ENCODE data around the gene COL4A2. TPM values are rescaled to one million over a fixed set of nuclear protein-coding genes. Genes with fewer than 3 reads are reported as not detected.

The COL4A2 gene
- total RNA-seq, 2 donors from 2014 or later, result not detected

DNA sequence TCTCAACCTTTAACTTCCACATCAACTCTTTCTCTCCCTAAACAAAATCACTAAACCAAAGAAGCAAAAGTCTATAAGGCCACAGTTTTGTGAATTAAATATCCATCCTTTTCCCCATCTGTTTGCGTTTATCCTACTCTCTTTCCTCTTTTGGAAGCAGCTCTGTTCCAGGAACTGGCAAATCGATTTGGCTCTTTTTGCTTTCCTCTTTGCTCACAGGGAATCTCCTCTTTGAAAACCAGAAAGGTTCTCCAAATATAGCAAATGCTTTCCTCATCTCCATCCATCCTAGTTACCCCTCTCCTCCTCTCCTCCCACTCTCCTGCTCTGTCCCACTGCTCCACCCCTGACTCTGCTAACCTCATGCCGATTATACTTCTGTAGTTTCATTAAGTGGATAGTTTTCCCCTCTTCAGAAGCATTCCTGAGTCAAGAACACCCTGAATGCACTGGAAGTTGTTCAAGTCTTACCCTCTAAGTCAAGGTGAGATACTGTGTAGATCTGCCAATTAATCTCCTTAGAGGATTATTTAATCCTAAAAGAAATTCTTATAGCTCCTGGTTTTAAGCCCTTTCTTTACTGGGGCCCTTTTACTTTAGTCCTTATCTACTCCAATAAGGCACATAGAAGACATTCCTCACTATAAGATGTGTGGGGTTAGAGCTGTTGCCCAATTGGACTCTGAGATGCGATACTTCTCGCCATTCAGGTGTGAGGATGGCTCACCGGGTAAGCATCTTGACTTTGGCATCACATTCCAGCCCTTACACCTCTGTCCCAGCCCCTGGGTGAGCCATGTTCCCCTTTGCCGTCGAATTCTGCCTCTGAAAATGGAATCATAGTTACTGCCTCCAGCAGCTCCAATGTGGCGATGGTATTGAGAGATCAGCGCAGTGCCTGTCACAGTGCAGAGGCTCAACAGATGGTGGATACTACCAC is 67.6 kb downstream of the COL4A2 start:
- Mint-ChIP-seq H3K36me3 (ENCODE audit: insufficient read depth in 2 of 2) (no peaks in the 10 kb centered on the region), H3K4me3 (no peak overlapping the region), H3K9me3 (no peaks in the 10 kb centered on the region), H3K4me1 (ENCODE audit: low read depth) (no peaks in the 10 kb centered on the region), H3K27me3 (ENCODE audit: low read depth) (peaks cover 37% of the 10 kb centered on the region), H3K27ac (no peak overlapping the region)
- DNase-seq (no peak), ATAC-seq (replicated peaks in 1 of 2) (no peak)

- no peak overlapping the region for H3K4me3 Mint-ChIP-seq
- peaks cover 6 to 7% of the 10 kb centered on the region in 2 donors for H3K9me3 Mint-ChIP-seq
- no peaks in the 10 kb centered on the region for H3K4me1 Mint-ChIP-seq (ENCODE audit: low read depth)
- DNase-seq, result no peak
- ATAC-seq (replicated peaks in 1 of 2), result no peak
- H3K27me3 Mint-ChIP-seq (ENCODE audit: low read depth), result peaks cover 30% of the 10 kb centered on the region
- H3K36me3 Mint-ChIP-seq (ENCODE audit: insufficient read depth in 2 of 2), result peaks cover 1 to 4% of the 10 kb centered on the region in 2 donors
- no peak overlapping the region for H3K27ac Mint-ChIP-seq
These were observed 69.0 kb downstream of the COL4A2 start for GRCh38 chr13:110376120-110376519.

DNA sequence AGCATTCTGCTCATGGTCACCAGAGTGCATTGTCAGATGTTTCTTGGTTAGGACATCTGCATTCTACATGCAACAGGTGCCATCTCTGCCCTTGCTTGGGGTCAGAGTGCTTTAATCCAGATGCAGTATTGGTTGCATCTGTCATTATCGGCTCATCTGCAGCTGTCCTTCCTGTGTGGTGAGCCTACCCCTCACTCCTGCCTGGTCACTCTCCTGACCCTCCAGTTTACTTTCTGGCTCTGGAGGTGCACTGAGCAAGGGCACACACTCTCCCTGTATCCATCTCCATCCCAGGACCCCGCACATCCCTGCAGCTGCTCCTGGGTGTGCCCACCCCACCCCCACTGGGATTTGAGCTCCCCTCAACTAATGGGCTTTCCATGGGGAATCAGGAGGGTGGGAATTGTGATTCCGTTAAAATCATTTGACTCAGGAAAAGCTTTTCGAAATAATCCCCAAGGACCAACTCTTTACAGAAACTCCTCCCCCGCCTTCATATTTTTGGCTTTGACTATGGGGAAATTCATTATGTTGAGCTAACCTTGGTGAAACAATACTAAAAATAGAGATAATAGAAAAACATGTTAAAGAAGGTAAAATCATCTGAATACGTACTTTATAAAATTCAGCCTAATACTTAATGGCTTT is 70.2 kb downstream of the COL4A2 start:
- ATAC-seq (replicated peaks in 1 of 2) (no peak), DNase-seq (no peak)
- peaks cover 41% of the 10 kb centered on the region for H3K27me3 Mint-ChIP-seq (ENCODE audit: low read depth)
- H3K27ac Mint-ChIP-seq, result no peak overlapping the region
- peaks cover 8% of the 10 kb centered on the region for H3K4me1 Mint-ChIP-seq (ENCODE audit: low read depth)
- no peak overlapping the region for H3K4me3 Mint-ChIP-seq
- peaks cover 3 to 4% of the 10 kb centered on the region in 2 donors for H3K36me3 Mint-ChIP-seq (ENCODE audit: insufficient read depth in 2 of 2)
- H3K9me3 Mint-ChIP-seq, result peaks cover 7 to 11% of the 10 kb centered on the region in 2 donors

- H3K36me3 Mint-ChIP-seq (ENCODE audit: insufficient read depth in 2 of 2), result peaks cover 3 to 4% of the 10 kb centered on the region in 2 donors
- no peak overlapping the region for H3K27ac Mint-ChIP-seq
- no peak for DNase-seq
- ATAC-seq (replicated peaks in 1 of 2), result no peak
- H3K4me1 Mint-ChIP-seq (ENCODE audit: low read depth), result peaks cover 8% of the 10 kb centered on the region
- H3K9me3 Mint-ChIP-seq, result peaks cover 7 to 11% of the 10 kb centered on the region in 2 donors
- peaks cover 36% of the 10 kb centered on the region for H3K27me3 Mint-ChIP-seq (ENCODE audit: low read depth)
- H3K4me3 Mint-ChIP-seq, result no peak overlapping the region
These were observed 70.7 kb downstream of the COL4A2 start for GRCh38 chr13:110377826-110378201.

DNA sequence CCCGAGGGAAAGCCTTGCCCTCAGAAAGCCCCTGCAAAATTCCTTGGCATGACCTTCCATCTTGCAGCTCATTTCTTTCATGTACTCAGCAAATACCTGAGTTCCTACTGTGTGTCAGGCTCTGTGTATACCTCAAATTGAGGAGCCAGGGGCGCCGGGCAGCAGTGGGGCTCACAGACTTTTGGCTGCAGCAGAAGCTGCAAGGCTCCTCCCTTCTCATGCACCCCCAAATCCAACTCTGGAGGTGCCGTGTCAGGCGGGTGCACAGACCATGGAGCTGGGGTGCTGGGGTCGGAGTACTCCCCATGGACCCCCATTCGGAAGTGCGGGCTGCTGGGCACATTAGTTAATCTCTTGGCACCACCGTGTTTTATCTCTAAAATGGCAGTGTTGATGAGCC is 72.3 kb downstream of the COL4A2 start:
- H3K4me3 Mint-ChIP-seq, result no peak overlapping the region
- ATAC-seq (replicated peaks in 1 of 2) (no peak), DNase-seq (no peak)
- H3K27me3 Mint-ChIP-seq (ENCODE audit: low read depth), result peaks cover 23% of the 10 kb centered on the region
- peaks cover 7 to 11% of the 10 kb centered on the region in 2 donors for H3K9me3 Mint-ChIP-seq
- H3K36me3 Mint-ChIP-seq (ENCODE audit: insufficient read depth in 2 of 2), result peaks cover 3 to 4% of the 10 kb centered on the region in 2 donors
- no peak overlapping the region for H3K27ac Mint-ChIP-seq
- H3K4me1 Mint-ChIP-seq (ENCODE audit: low read depth), result peaks cover 8% of the 10 kb centered on the region

- no peak for ATAC-seq (replicated peaks in 1 of 2)
- peaks cover 17% of the 10 kb centered on the region for H3K27me3 Mint-ChIP-seq (ENCODE audit: low read depth)
These were observed 72.8 kb downstream of the COL4A2 start for GRCh38 chr13:110379905-110380341.

GRCh38 chr13:110380359-110381028 is 73.4 kb downstream of the COL4A2 start:
- H3K4me1 Mint-ChIP-seq (ENCODE audit: low read depth), result peaks cover 8% of the 10 kb centered on the region
- H3K27ac Mint-ChIP-seq, result no peak overlapping the region

More at GRCh38 chr13:110379905-110380341, 72.8 kb downstream of the COL4A2 start:
- H3K36me3 Mint-ChIP-seq (ENCODE audit: insufficient read depth in 2 of 2), result peaks cover 4 to 7% of the 10 kb centered on the region in 2 donors
- DNase-seq, result no peak
- H3K4me3 Mint-ChIP-seq, result no peak overlapping the region
- peaks cover 8% of the 10 kb centered on the region for H3K4me1 Mint-ChIP-seq (ENCODE audit: low read depth)
- peaks cover 7 to 13% of the 10 kb centered on the region in 2 donors for H3K9me3 Mint-ChIP-seq
- no peak overlapping the region for H3K27ac Mint-ChIP-seq

DNA sequence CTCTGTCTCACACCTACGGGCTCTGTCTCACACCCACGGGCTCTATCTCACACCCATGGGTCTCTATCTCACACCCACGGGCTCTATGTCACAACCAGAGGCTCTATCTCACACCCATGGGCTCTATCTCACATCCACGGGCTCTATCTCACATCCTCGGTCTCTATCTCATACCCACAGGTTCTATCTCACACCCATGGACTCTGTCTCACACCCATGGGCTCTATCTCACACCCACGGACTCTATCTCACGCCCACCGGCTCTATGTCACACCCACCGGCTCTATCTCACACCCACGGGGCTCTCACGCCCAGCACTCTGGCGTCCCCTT is 73.9 kb downstream of the COL4A2 start:
- Mint-ChIP-seq H3K4me1 (ENCODE audit: low read depth) (peaks cover 8% of the 10 kb centered on the region), H3K27me3 (ENCODE audit: low read depth) (peaks cover 11% of the 10 kb centered on the region), H3K36me3 (ENCODE audit: insufficient read depth in 2 of 2) (peaks cover 6 to 7% of the 10 kb centered on the region in 2 donors), H3K9me3 (peaks cover 9 to 15% of the 10 kb centered on the region in 2 donors), H3K27ac (no peak overlapping the region), H3K4me3 (no peak overlapping the region)
- DNase-seq (no peak), ATAC-seq (replicated peaks in 1 of 2) (no peak)

More at GRCh38 chr13:110380359-110381028, 73.4 kb downstream of the COL4A2 start:
- DNase-seq (no peak), ATAC-seq (replicated peaks in 1 of 2) (no peak)
- no peak overlapping the region for H3K4me3 Mint-ChIP-seq
- peaks cover 6 to 7% of the 10 kb centered on the region in 2 donors for H3K36me3 Mint-ChIP-seq (ENCODE audit: insufficient read depth in 2 of 2)
- H3K9me3 Mint-ChIP-seq, result peaks cover 9 to 15% of the 10 kb centered on the region in 2 donors
- peaks cover 11% of the 10 kb centered on the region for H3K27me3 Mint-ChIP-seq (ENCODE audit: low read depth)

DNA sequence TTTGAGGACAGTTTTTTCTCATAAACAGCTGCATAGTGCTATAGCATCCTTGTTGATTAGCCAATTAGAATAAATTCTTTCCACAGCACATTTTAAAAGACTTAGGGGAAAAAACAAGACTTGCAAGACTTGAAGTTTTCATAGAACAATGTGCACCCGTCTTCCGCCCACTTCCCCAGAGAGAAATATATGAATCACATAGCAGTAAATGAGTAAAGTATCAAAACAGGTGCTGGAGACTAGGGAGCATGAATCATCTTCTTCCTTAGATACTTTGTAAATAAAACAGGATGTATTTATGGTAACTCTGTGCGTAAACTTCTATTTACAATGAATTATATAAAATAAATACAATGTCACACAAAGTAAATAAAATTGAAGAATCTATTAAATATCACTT is 75.1 kb downstream of the COL4A2 start:
- DNase-seq (no peak), ATAC-seq (replicated peaks in 1 of 2) (peak; percentile 68 to 69)
- Mint-ChIP-seq H3K27ac (no peak overlapping the region), H3K27me3 (ENCODE audit: low read depth) (peaks cover 11% of the 10 kb centered on the region), H3K9me3 (peaks cover 9 to 15% of the 10 kb centered on the region in 2 donors), H3K4me1 (ENCODE audit: low read depth) (peaks cover 8% of the 10 kb centered on the region), H3K4me3 (peak overlapping the region in 1 of 2 donors; percentile 25), H3K36me3 (ENCODE audit: insufficient read depth in 2 of 2) (peaks cover 6 to 7% of the 10 kb centered on the region in 2 donors)

- H3K27me3 Mint-ChIP-seq (ENCODE audit: low read depth), result peaks cover 12% of the 10 kb centered on the region
- H3K4me1 Mint-ChIP-seq (ENCODE audit: low read depth), result peaks cover 8% of the 10 kb centered on the region
- H3K4me3 Mint-ChIP-seq, result no peak overlapping the region
These were observed 75.7 kb downstream of the COL4A2 start for GRCh38 chr13:110382830-110383229.

DNA sequence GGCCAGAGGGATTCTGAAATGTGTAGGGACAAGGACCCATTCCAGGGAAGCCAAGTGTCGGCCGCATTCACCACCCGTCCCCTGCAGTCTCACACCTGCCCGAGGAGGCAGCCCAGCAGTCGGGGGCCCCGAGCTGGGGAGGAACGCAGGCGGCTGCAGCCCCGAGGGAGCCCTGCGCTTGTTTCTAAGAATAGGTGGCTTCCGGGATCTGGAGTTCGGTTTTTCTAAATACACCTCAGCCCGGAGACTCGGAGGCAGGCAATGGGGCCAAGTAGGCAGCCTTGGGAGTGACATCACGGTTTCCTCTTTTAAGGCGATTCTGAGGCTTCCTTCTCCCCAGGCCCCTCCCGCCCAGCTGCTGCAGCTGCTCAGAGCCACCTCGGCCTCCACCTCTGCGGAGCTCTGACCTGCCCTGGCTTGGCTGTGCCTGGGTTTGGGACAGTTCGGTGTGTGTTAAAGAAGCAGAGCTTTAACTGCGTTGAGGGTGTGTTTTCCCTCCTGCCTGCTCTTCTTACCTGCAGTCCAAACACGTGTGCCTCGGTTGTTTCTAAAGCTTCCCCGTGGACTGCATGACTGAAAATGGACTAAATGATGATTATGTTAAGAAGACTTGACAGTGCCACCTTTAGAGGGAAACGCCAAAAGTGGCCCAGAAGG is 80.5 kb downstream of the COL4A2 start:
- ATAC-seq (replicated peaks in 1 of 2) (no peak), DNase-seq (peak in 1 of 2 donors; percentile 5)
- Mint-ChIP-seq H3K27me3 (ENCODE audit: low read depth) (peaks cover 40% of the 10 kb centered on the region), H3K27ac (no peak overlapping the region), H3K4me3 (no peak overlapping the region), H3K4me1 (ENCODE audit: low read depth) (no peaks in the 10 kb centered on the region), H3K36me3 (ENCODE audit: insufficient read depth in 2 of 2) (peaks cover 2 to 4% of the 10 kb centered on the region in 2 donors), H3K9me3 (peaks cover 2 to 4% of the 10 kb centered on the region in 2 donors)

More at GRCh38 chr13:110382830-110383229, 75.7 kb downstream of the COL4A2 start:
- Mint-ChIP-seq H3K27ac (no peak overlapping the region), H3K36me3 (ENCODE audit: insufficient read depth in 2 of 2) (peaks cover 6 to 7% of the 10 kb centered on the region in 2 donors), H3K9me3 (peaks cover 9 to 15% of the 10 kb centered on the region in 2 donors)
- ATAC-seq (replicated peaks in 1 of 2) (no peak), DNase-seq (no peak)

- Mint-ChIP-seq H3K9me3 (peaks cover 2 to 4% of the 10 kb centered on the region in 2 donors), H3K4me1 (ENCODE audit: low read depth) (no peaks in the 10 kb centered on the region), H3K4me3 (no peak overlapping the region), H3K27me3 (ENCODE audit: low read depth) (peaks cover 48% of the 10 kb centered on the region), H3K36me3 (ENCODE audit: insufficient read depth in 2 of 2) (peaks cover 2 to 4% of the 10 kb centered on the region in 2 donors), H3K27ac (no peak overlapping the region)
- ATAC-seq (replicated peaks in 1 of 2) (no peak), DNase-seq (no peak)
These were observed 81.2 kb downstream of the COL4A2 start for GRCh38 chr13:110388108-110388943.

Data from activated T-cell treated with anti-CD3 and anti-CD28 coated beads, Interleukin-2, amount 50 U/mL, for 72 hours (primary cell).